Activated naive CD4-positive, alpha-beta T cell treated with anti-CD3 and anti-CD28 coated beads, Interleukin-2, amount 50 U/mL, for 16 hours (primary cell): Measurements from ENCODE around the gene BANP.
"Not testable (repeated sequence)": the region's sequence is repeated elsewhere in the genome, so short reads cannot be mapped to it uniquely, and the experiment has no call there.

Experiments
- DNase-seq: peaks from one replicate; pipeline ENCODE4 v3.0.0-alpha.2; 2020

BANP gene

GRCh38 chr16:87996962-87997880 lies 46.0 kb downstream of the BANP start:
- no peak for DNase-seq

- not testable (repeated sequence) for DNase-seq
Observed at GRCh38 chr16:87998184-87998793, 47.1 kb downstream of the BANP start.

- DNase-seq: not testable (repeated sequence)
Observed at GRCh38 chr16:87998992-87999391, 47.8 kb downstream of the BANP start.

GRCh38 chr16:88002211-88002610 lies 51.0 kb downstream of the BANP start:
- DNase-seq: no peak

- no peak for DNase-seq
Observed at GRCh38 chr16:88002749-88003148, 51.5 kb downstream of the BANP start.

- DNase-seq: no peak
Observed at GRCh38 chr16:88003316-88003715, 52.1 kb downstream of the BANP start.

GRCh38 chr16:88003736-88004135 lies 52.5 kb downstream of the BANP start:
- no peak for DNase-seq

GRCh38 chr16:88004391-88004790 lies 53.2 kb downstream of the BANP start:
- DNase-seq: no peak

- DNase-seq: no peak
Observed at GRCh38 chr16:88005181-88005581, 53.9 kb downstream of the BANP start.

- no peak for DNase-seq
Observed at GRCh38 chr16:88005968-88006367, 54.7 kb downstream of the BANP start.

- no peak for DNase-seq
Observed at GRCh38 chr16:88007321-88007731, 56.1 kb downstream of the BANP start.

GRCh38 chr16:88008840-88009239 lies 57.6 kb downstream of the BANP start:
- no peak for DNase-seq

GRCh38 chr16:88009563-88010342 lies 58.5 kb downstream of the BANP start:
- no peak for DNase-seq

- no peak for DNase-seq
Observed at GRCh38 chr16:88010343-88010967, 59.2 kb downstream of the BANP start.

- no peak for DNase-seq
Observed at GRCh38 chr16:88010968-88011483, 59.8 kb downstream of the BANP start.

- no peak for DNase-seq
Observed at GRCh38 chr16:88012360-88012759, 61.1 kb downstream of the BANP start.

GRCh38 chr16:88013091-88013609 lies 61.9 kb downstream of the BANP start:
- DNase-seq: no peak

- no peak for DNase-seq
Observed at GRCh38 chr16:88013766-88014251, 62.6 kb downstream of the BANP start.

GRCh38 chr16:88014252-88014781 lies 63.1 kb downstream of the BANP start:
- DNase-seq: no peak

- DNase-seq: no peak
Observed at GRCh38 chr16:88014954-88015805, 63.9 kb downstream of the BANP start.

GRCh38 chr16:88015806-88016140 lies 64.5 kb downstream of the BANP start:
- no peak for DNase-seq
